ENCODE results near the gene GABBR2. TPM values are rescaled to one million over a fixed set of nuclear protein-coding genes. Genes with fewer than 3 reads are reported as not detected.

GABBR2 gene
- total RNA-seq, 4 donors from 2014 or later: 0.17 to 0.26 TPM; not detected in 2

- WGBS: 89% methylated on average over 1 of the region's 1 CpG
- TF ChIP-seq CTCF (IDR thresholded peaks at IDR 0.05) (no peak), POLR2A (IDR thresholded peaks at IDR 0.05; ENCODE audit: low read depth) (no peak), EP300 (IDR thresholded peaks at IDR 0.05) (no peak), POLR2AphosphoS5 (IDR thresholded peaks at IDR 0.05) (no peak)
These were observed 263.2 kb downstream of the GABBR2 start for GRCh38 chr9:98445576-98445975.

GRCh38 chr9:98444601-98445000 lies 264.1 kb downstream of the GABBR2 start:
- H3K4me1 ChIP-seq: no peaks in the 10 kb centered on the region
- 76% methylated on average over 13 of the region's 13 CpGs for WGBS
- intact Hi-C loops (cut with DNase I): no loop called here
- peaks cover 0 to 5% (median 2%) of the 10 kb centered on the region in 4 donors for H3K27me3 ChIP-seq
- H3K4me3 ChIP-seq: no peak overlapping the region
- H3K27ac ChIP-seq (replicated peaks in 1 of 4): no peak overlapping the region
- TF ChIP-seq EP300 (IDR thresholded peaks at IDR 0.05) (no peak), POLR2AphosphoS5 (IDR thresholded peaks at IDR 0.05) (no peak), CTCF (IDR thresholded peaks at IDR 0.05) (no peak), POLR2A (IDR thresholded peaks at IDR 0.05; ENCODE audit: low read depth) (no peak)
- H3K9me3 ChIP-seq: no peaks in the 10 kb centered on the region
- no peak for DNase-seq (ENCODE audit: extremely low spot score)
- no peaks in the 10 kb centered on the region for H3K36me3 ChIP-seq

More at GRCh38 chr9:98445576-98445975, 263.2 kb downstream of the GABBR2 start:
- Histone ChIP-seq H3K27ac (replicated peaks in 1 of 4) (no peak overlapping the region), H3K9me3 (peaks cover 0 to 3% (median 0%) of the 10 kb centered on the region in 4 donors), H3K27me3 (no peaks in the 10 kb centered on the region), H3K4me3 (no peak overlapping the region), H3K4me1 (no peaks in the 10 kb centered on the region), H3K36me3 (no peaks in the 10 kb centered on the region)
- DNase-seq (ENCODE audit: extremely low spot score): no peak
- intact Hi-C loops (cut with DNase I): no loop called here

- WGBS: 58% methylated on average over 2 of the region's 2 CpGs
- intact Hi-C loops (cut with DNase I): no loop called here
- no peak overlapping the region for H3K27ac ChIP-seq (replicated peaks in 1 of 4)
- H3K4me3 ChIP-seq: no peak overlapping the region
- H3K9me3 ChIP-seq: no peaks in the 10 kb centered on the region
- H3K27me3 ChIP-seq: peaks cover 0 to 7% (median 2%) of the 10 kb centered on the region in 4 donors
- DNase-seq (ENCODE audit: extremely low spot score): no peak
- no peaks in the 10 kb centered on the region for H3K4me1 ChIP-seq
- H3K36me3 ChIP-seq: no peaks in the 10 kb centered on the region
- TF ChIP-seq EP300 (IDR thresholded peaks at IDR 0.05): no peak
- no peak for TF ChIP-seq CTCF (IDR thresholded peaks at IDR 0.05)
- TF ChIP-seq POLR2AphosphoS5 (IDR thresholded peaks at IDR 0.05): no peak
- TF ChIP-seq POLR2A (IDR thresholded peaks at IDR 0.05; ENCODE audit: low read depth): no peak
These were observed 266.2 kb downstream of the GABBR2 start for GRCh38 chr9:98442541-98442940.

- Histone ChIP-seq H3K4me3 (no peak overlapping the region), H3K27me3 (peaks cover 0 to 7% (median 2%) of the 10 kb centered on the region in 4 donors), H3K27ac (replicated peaks in 1 of 4) (no peak overlapping the region), H3K9me3 (no peaks in the 10 kb centered on the region), H3K36me3 (no peaks in the 10 kb centered on the region), H3K4me1 (no peaks in the 10 kb centered on the region)
- TF ChIP-seq EP300 (IDR thresholded peaks at IDR 0.05) (no peak), POLR2AphosphoS5 (IDR thresholded peaks at IDR 0.05) (no peak), CTCF (IDR thresholded peaks at IDR 0.05) (no peak), POLR2A (IDR thresholded peaks at IDR 0.05; ENCODE audit: low read depth) (no peak)
- intact Hi-C loops (cut with DNase I): no loop called here
- 60% methylated on average over 3 of the region's 3 CpGs for WGBS
- no peak for DNase-seq (ENCODE audit: extremely low spot score)
These were observed 266.6 kb downstream of the GABBR2 start for GRCh38 chr9:98442114-98442513.

GRCh38 chr9:98438666-98439065 lies 270.1 kb downstream of the GABBR2 start:
- H3K27ac ChIP-seq (replicated peaks in 1 of 4): no peak overlapping the region
- no peak for DNase-seq (ENCODE audit: extremely low spot score)
- intact Hi-C loops (cut with DNase I): no loop called here
- H3K9me3 ChIP-seq: no peaks in the 10 kb centered on the region
- WGBS: 59% methylated on average over 3 of the region's 3 CpGs
- H3K27me3 ChIP-seq: peaks cover 0 to 7% (median 2%) of the 10 kb centered on the region in 4 donors
- H3K4me1 ChIP-seq: no peaks in the 10 kb centered on the region
- no peak overlapping the region for H3K4me3 ChIP-seq
- no peaks in the 10 kb centered on the region for H3K36me3 ChIP-seq
- no peak for TF ChIP-seq CTCF (IDR thresholded peaks at IDR 0.05)
- TF ChIP-seq EP300 (IDR thresholded peaks at IDR 0.05): no peak
- no peak for TF ChIP-seq POLR2A (IDR thresholded peaks at IDR 0.05; ENCODE audit: low read depth)
- TF ChIP-seq POLR2AphosphoS5 (IDR thresholded peaks at IDR 0.05): no peak
